ENCODE results near the gene NAV2. TPM values are rescaled to one million over a fixed set of nuclear protein-coding genes. Genes with fewer than 3 reads are reported as not detected.
"Not testable (repeated sequence)": the region's sequence is repeated elsewhere in the genome, so short reads cannot be mapped to it uniquely, and the experiment has no call there.

NAV2 gene
- total RNA-seq, 1 experiment from 2014 or later, result 46.3 TPM

DNA sequence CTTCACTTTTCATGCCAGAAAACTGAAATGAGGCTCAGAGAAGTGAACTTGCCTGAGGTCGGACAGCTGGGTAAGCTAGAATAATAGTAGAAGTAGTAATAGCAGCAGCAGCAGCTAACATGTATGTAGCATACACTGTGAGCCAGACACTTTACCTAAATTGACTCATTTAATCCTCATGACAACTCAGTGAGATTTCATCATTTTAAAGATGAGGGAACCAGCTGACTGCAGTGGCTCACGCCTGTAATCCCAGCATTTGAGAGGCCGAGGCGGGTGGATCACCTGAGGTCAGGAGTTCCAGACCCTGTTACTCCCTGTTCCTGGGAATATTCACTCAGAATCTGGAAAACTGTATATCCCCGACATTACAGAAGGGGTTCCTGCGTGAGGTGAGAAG, 293.1 kb downstream of the NAV2 start:
- H3T11ph ChIP-seq (ENCODE audit: low read length), result no peak overlapping the region
- no peak overlapping the region for H3K18ac ChIP-seq (ENCODE audit: insufficient read length, low read depth, low read length)
- Mint-ChIP-seq H3K27ac (no peak overlapping the region; a peak in 1 of 7 replicates), H3K9me3 (no peaks in the 10 kb centered on the region; a peak in 1 of 5 replicates), H3K27me3 (ENCODE audit: low read depth) (peaks cover 47% of the 10 kb centered on the region), H3K36me3 (ENCODE audit: insufficient read depth in 1 of 3, low read depth in 3 of 3) (peaks cover 0 to 5% (median 4%) of the 10 kb centered on the region in 3 experiments; a peak in 4 of 7 replicates), H3K4me1 (peaks cover 38 to 42% of the 10 kb centered on the region in 2 experiments), H3K4me3 (no peak overlapping the region)
- no peaks in the 10 kb centered on the region for H3K23me2 ChIP-seq (ENCODE audit: insufficient read length, low read depth, low read length, poor library complexity, severe bottlenecking)
- H3K4me2 ChIP-seq (ENCODE audit: insufficient read depth, insufficient read length, low read length), result no peak overlapping the region
- H4K91ac ChIP-seq (ENCODE audit: insufficient read length, low read depth, low read length), result no peak overlapping the region
- no peak for DNase-seq
- H2AK5ac ChIP-seq (ENCODE audit: insufficient read length, low read length), result no peak overlapping the region
- no peak overlapping the region for H3K56ac ChIP-seq (ENCODE audit: insufficient read length, low read depth, low read length)
- no peaks in the 10 kb centered on the region for H4K20me1 ChIP-seq (ENCODE audit: control insufficient read depth, insufficient read depth, insufficient read length)
- no peak overlapping the region for H2BK15ac ChIP-seq (ENCODE audit: low read depth, low read length)
- H3K23ac ChIP-seq (ENCODE audit: insufficient read length, low read depth, low read length), result no peak overlapping the region
- no peak overlapping the region for H2BK5ac ChIP-seq (ENCODE audit: insufficient read length, low read length)
- no peak overlapping the region for H2BK20ac ChIP-seq (ENCODE audit: low read depth, low read length, poor library complexity, severe bottlenecking)
- no peaks in the 10 kb centered on the region for H3K79me2 ChIP-seq (ENCODE audit: insufficient read depth, low read length)
- H3K9me3 ChIP-seq (ENCODE audit: control insufficient read depth, low read depth, low read length), result no peaks in the 10 kb centered on the region
- no peak overlapping the region for H3K14ac ChIP-seq (ENCODE audit: insufficient read depth, low read length)
- no peak overlapping the region for H3K27ac ChIP-seq (ENCODE audit: insufficient read length, low read depth, low read length)
- H3K4ac ChIP-seq (ENCODE audit: low read depth, low read length), result no peak overlapping the region
- H2BK12ac ChIP-seq (ENCODE audit: insufficient read length, low read depth, low read length), result no peak overlapping the region
- H4K8ac ChIP-seq (replicated peaks; ENCODE audit: insufficient read length, low read depth, low read length), result no peak overlapping the region
- no CpG with 5 or more reads among the region's 6 CpGs for WGBS (ENCODE audit: extremely low coverage, insufficient read length, low lambda C conversion rate)
- no peak overlapping the region for H3K9ac ChIP-seq (ENCODE audit: extremely low read depth, insufficient read length, low read length)
- H3K4me1 ChIP-seq (ENCODE audit: insufficient read depth, low read length), result peaks cover 17% of the 10 kb centered on the region
- TF ChIP-seq, protein P1, sequence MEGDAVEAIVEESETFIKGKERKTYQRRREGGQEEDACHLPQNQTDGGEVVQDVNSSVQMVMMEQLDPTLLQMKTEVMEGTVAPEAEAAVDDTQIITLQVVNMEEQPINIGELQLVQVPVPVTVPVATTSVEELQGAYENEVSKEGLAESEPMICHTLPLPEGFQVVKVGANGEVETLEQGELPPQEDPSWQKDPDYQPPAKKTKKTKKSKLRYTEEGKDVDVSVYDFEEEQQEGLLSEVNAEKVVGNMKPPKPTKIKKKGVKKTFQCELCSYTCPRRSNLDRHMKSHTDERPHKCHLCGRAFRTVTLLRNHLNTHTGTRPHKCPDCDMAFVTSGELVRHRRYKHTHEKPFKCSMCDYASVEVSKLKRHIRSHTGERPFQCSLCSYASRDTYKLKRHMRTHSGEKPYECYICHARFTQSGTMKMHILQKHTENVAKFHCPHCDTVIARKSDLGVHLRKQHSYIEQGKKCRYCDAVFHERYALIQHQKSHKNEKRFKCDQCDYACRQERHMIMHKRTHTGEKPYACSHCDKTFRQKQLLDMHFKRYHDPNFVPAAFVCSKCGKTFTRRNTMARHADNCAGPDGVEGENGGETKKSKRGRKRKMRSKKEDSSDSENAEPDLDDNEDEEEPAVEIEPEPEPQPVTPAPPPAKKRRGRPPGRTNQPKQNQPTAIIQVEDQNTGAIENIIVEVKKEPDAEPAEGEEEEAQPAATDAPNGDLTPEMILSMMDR (conservative IDR thresholded peaks at IDR 0.05), result no peak
- H3K27me3 ChIP-seq (ENCODE audit: insufficient read depth, low read length), result no peaks in the 10 kb centered on the region; the same call in 1 of the 2 replicates
- H4K5ac ChIP-seq (ENCODE audit: insufficient read length, low read depth, low read length), result no peak overlapping the region
- H3K79me1 ChIP-seq (ENCODE audit: insufficient read depth, low read depth, low read length, poor library complexity, severe bottlenecking), result no peaks in the 10 kb centered on the region
- no peak overlapping the region for H2AFZ ChIP-seq (ENCODE audit: low read length)
- no peak overlapping the region for H2BK120ac ChIP-seq (ENCODE audit: low read depth, low read length, poor library complexity, severe bottlenecking)

DNA sequence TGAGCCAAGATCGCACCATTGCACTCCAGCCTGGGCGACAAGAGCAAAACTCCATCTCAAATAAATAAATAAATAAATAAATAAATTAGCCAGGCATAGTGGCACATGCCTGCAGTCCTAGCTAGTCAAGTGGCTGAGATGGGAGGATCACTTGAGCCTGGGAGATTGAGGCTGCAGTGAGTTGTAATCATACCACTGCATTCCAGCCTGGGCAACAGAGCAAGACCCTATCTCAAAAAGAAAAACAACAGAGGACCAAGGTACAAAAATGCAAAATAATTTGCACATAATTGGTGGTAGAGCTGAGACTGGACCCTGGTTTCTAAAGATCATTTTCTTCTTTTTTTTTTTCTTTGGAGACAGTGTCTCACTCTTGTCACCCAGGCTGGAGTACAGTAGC, 294.0 kb downstream of the NAV2 start:
- H3K79me2 ChIP-seq (ENCODE audit: insufficient read depth, low read length); H3K4me2 ChIP-seq (ENCODE audit: insufficient read depth, insufficient read length, low read length); H2AFZ ChIP-seq (ENCODE audit: low read length); H3K9me3 Mint-ChIP-seq; H3K9me3 ChIP-seq (ENCODE audit: control insufficient read depth, low read depth, low read length); H3K9ac ChIP-seq (ENCODE audit: extremely low read depth, insufficient read length, low read length); H3K18ac ChIP-seq (ENCODE audit: insufficient read length, low read depth, low read length); H3T11ph ChIP-seq (ENCODE audit: low read length); H2BK20ac ChIP-seq (ENCODE audit: low read depth, low read length, poor library complexity, severe bottlenecking); DNase-seq; H3K14ac ChIP-seq (ENCODE audit: insufficient read depth, low read length); H3K4me3 Mint-ChIP-seq; H4K8ac ChIP-seq (replicated peaks; ENCODE audit: insufficient read length, low read depth, low read length); H2BK120ac ChIP-seq (ENCODE audit: low read depth, low read length, poor library complexity, severe bottlenecking); H3K23ac ChIP-seq (ENCODE audit: insufficient read length, low read depth, low read length); H3K79me1 ChIP-seq (ENCODE audit: insufficient read depth, low read depth, low read length, poor library complexity, severe bottlenecking); H4K91ac ChIP-seq (ENCODE audit: insufficient read length, low read depth, low read length); H3K4ac ChIP-seq (ENCODE audit: low read depth, low read length); H3K27me3 ChIP-seq (ENCODE audit: insufficient read depth, low read length); H4K20me1 ChIP-seq (ENCODE audit: control insufficient read depth, insufficient read depth, insufficient read length); H2BK12ac ChIP-seq (ENCODE audit: insufficient read length, low read depth, low read length); H3K36me3 Mint-ChIP-seq (ENCODE audit: insufficient read depth in 1 of 3, low read depth in 3 of 3); H2AK5ac ChIP-seq (ENCODE audit: insufficient read length, low read length); H3K23me2 ChIP-seq (ENCODE audit: insufficient read length, low read depth, low read length, poor library complexity, severe bottlenecking); H2BK15ac ChIP-seq (ENCODE audit: low read depth, low read length); H4K5ac ChIP-seq (ENCODE audit: insufficient read length, low read depth, low read length); H2BK5ac ChIP-seq (ENCODE audit: insufficient read length, low read length); H3K27ac Mint-ChIP-seq; H3K27ac ChIP-seq (ENCODE audit: insufficient read length, low read depth, low read length); H3K56ac ChIP-seq (ENCODE audit: insufficient read length, low read depth, low read length): not testable (repeated sequence)
- H3K4me1 Mint-ChIP-seq, result peaks cover 30 to 33% of the 10 kb centered on the region in 2 experiments
- no CpG with 5 or more reads among the region's 2 CpGs for WGBS (ENCODE audit: extremely low coverage, insufficient read length, low lambda C conversion rate)
- H3K27me3 Mint-ChIP-seq (ENCODE audit: low read depth), result peaks cover 39% of the 10 kb centered on the region
- peaks cover 13% of the 10 kb centered on the region; the same call in 1 of the 2 replicates for H3K4me1 ChIP-seq (ENCODE audit: insufficient read depth, low read length)
